CD4-positive, alpha-beta T cell treated with Interleukin-15 for 4 hours (primary cell): ENCODE results near the gene NFATC3.

Experiments
- DNase-seq: peaks from one replicate; pipeline ENCODE4 v3.0.0-alpha.2; 2020; ENCODE audit warnings: low spot score

NFATC3 gene

GRCh38 chr16:68085259-68086071 is at the start of gene NFATC3:
Gene NFATC3 (plus strand): TSS chr16:68085370. CDS start chr16:68085682, 312 bp downstream.
- DNase-seq = peak; percentile 99

GRCh38 chr16:68037841-68038597 is 47.2 kb upstream of the NFATC3 start:
- no peak for DNase-seq

GRCh38 chr16:68040506-68041288 is 44.5 kb upstream of the NFATC3 start:
- peak; percentile 91 for DNase-seq

- no peak for DNase-seq
Measured at GRCh38 chr16:68041783-68042182, 43.4 kb upstream of the NFATC3 start.

- no peak for DNase-seq
Measured at GRCh38 chr16:68046106-68046505, 39.1 kb upstream of the NFATC3 start.

- no peak for DNase-seq
Measured at GRCh38 chr16:68047987-68048386, 37.2 kb upstream of the NFATC3 start.

- no peak for DNase-seq
Measured at GRCh38 chr16:68049449-68049848, 35.7 kb upstream of the NFATC3 start.

GRCh38 chr16:68055395-68055794 is 29.8 kb upstream of the NFATC3 start:
- DNase-seq = no peak

GRCh38 chr16:68059804-68060203 is 25.4 kb upstream of the NFATC3 start:
- no peak for DNase-seq

GRCh38 chr16:68061396-68061795 is 23.8 kb upstream of the NFATC3 start:
- DNase-seq = no peak

GRCh38 chr16:68062910-68063393 is 22.2 kb upstream of the NFATC3 start:
- DNase-seq = peak; percentile 40

- peak; percentile 82 for DNase-seq
Measured at GRCh38 chr16:68064791-68065365, 20.3 kb upstream of the NFATC3 start.

- DNase-seq = no peak
Measured at GRCh38 chr16:68065716-68066305, 19.4 kb upstream of the NFATC3 start.

GRCh38 chr16:68066763-68067162 is 18.4 kb upstream of the NFATC3 start:
- no peak for DNase-seq

GRCh38 chr16:68068926-68069325 is 16.2 kb upstream of the NFATC3 start:
- no peak for DNase-seq

GRCh38 chr16:68069511-68070248 is 15.5 kb upstream of the NFATC3 start:
- DNase-seq = peak; percentile 59

- DNase-seq = no peak
Measured at GRCh38 chr16:68070249-68070730, 14.9 kb upstream of the NFATC3 start.

GRCh38 chr16:68070806-68071517 is 14.2 kb upstream of the NFATC3 start:
- DNase-seq = no peak

- DNase-seq = no peak
Measured at GRCh38 chr16:68071518-68071901, 13.7 kb upstream of the NFATC3 start.
